ENCODE measurements around the gene TEAD2.
"Not testable (repeated sequence)": the region's sequence is repeated elsewhere in the genome, so short reads cannot be mapped to it uniquely, and the experiment has no call there.

The TEAD2 gene

DNA sequence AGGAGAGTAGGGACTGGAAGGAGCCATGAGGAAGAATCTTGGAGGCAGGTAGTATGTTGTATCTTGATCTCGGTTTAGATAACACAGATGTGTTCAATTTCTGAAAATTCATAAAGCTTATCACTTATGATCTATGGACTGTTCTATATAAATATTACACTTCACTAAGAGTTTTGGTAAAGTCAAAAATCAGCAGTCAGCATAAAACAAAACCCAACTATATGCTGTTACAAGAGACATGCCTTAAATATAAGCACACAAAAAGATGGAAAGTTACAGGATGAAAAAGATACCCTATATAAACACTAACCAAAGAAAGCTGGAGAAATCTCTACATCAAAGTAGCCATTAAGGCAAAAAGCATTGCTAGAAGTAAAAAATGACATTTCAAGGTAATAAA is 21.4 kb upstream of the TEAD2 start:
- no peak for DNase-seq

DNA sequence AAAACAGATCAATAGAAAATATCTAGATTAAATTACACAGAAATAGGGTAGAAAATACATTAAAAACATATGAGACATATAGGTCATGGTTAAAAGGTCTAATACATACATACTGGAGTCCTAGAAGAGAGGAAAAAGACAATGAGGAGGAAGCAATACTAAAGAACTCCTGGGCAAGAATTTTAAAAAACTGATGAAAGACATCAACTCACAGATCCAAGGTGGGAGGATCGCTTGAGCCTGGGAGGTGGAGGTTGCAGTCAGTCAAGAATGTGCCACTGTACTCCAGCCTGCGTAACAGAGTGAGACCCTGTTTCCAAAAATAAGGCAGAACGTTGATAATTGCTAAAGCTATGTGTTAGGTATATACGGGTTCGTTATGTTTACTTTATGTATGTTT is 20.4 kb upstream of the TEAD2 start:
- DNase-seq = no peak

DNA sequence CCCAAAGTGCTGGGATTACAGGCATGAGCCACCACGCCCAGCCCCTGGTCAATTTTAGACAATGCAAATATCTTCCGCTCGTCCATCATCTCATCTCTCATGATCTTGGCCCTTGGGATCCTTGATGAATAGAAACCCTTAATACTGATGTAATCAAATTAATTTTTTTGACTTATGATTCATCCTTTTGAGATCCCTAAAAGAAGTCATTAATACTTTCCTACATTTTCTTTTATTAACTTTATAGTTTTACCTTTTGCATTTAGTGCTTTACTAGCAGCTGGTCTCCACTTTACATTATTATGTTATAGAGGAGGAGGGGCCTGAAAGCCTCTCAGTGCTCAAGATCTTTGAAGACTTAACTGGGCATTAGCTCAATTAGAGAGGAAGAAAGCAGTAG is 18.2 kb upstream of the TEAD2 start:
- no peak for DNase-seq

- DNase-seq = no peak
Observed at GRCh38 chr19:49378512-49378911, 16.3 kb upstream of the TEAD2 start.

GRCh38 chr19:49374665-49375434 is 12.6 kb upstream of the TEAD2 start:
- no peak for DNase-seq

- not testable (repeated sequence) for DNase-seq
Observed at GRCh38 chr19:49373174-49373573, 11.0 kb upstream of the TEAD2 start.

GRCh38 chr19:49371184-49371583 is 9.0 kb upstream of the TEAD2 start:
- no peak for DNase-seq

DNA sequence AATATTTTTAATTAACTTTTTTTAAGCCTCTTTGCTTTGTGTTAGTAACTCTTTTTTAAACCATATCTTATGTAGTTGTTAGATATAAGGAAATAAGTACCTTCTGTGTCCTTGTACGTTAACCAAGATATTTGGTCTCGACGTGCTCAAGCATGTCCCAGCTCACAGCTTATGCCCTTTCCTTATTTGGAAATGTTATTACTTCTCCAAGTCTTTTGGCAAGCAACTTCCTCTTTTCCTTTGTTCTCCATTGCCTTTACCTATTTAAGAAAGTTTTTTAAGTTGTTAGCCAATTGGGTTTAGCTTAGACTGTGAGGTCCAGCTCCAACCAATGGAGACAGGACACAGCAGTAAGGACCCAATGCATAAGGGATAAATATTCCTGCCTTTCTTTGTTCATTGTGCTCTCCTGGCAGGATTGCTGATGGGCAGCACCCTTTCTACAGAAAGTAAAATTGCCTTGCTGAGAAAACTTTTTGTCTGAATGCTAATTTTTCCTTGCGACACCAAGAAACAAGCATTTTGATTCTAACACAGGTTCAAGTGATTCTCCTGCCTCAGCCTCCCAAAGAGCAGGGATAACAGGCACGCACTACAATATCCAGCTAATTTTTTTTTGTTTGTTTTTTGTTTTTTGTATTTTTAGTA is 6.6 kb upstream of the TEAD2 start:
- DNase-seq = no peak

- DNase-seq = no peak
Observed at GRCh38 chr19:49366110-49366509, 3.9 kb upstream of the TEAD2 start.

DNA sequence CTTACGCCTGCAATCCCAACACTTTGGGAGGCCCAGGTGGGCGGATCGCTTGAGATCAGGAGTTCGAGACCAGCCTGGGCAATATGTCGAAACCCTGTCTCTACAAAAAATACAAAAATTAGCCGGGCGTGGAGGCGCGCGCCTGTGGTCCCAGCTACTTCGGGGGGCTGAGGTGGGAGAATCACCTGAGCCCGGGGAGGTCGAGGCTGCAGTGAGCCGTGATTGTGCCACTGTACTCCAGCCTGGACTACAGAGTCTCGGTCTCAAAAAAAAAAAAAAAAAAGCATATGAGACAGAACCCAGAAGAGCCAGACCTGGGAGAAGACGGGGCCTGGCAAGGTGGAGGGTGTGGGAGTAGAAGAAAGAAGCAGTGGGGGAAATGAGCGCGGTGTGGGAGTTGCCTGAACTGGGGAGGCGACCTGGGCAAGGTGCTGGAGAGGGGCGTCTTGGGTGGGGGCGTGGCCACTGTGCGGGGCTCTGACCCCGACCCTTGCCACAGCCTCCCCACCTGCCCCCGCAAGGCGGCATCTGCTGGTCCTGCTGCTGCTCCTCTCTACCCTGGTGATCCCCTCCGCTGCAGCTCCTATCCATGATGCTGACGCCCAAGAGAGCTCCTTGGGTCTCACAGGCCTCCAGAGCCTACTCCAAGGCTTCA is 2.0 kb upstream of the TEAD2 start:
- no peak for DNase-seq

DNA sequence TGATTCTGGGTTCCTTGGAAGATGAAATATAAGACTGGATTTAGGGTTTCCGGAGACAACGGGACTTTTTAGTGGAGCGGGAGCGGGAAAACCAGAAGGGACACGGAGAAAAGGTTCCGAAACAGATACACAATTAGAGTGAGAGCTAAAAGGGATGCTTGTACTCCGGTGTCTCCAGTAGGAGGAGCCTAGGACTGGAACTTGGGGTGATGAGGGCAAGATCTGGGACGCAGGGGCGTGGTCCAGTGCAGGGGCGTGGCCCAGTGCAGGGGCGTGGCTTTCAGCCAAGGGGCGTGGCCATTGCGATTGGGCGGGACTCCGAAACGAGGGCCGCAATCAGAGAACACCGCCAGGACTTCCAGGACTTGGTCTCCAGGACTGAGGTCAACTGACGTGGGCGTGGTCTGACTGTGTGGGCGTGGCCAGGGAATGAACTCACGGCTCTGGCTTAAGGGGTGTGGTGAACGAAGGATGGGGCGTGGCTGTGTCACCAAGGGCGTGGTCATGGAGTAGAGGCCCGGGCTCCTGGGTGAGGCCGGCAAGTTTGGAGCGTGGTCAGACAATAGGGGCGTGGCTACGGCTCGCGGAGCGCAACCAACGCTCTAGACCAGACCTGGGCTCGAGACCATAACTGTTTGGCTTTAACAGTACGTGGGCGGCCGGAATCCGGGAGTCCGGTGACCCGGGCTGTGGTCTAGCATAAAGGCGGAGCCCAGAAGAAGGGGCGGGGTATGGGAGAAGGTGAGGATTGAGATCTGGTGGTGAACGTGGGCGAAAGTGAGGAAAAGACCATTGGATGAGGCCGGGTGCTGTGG is 1.3 kb upstream of the TEAD2 start, which contains the start of gene DKKL1:
TSS of gene DKKL1 (plus strand) at position 610 of the 815 bp plus-strand sequence. CDS start at position 732, 122 bp downstream.
- peak; percentile 94 for DNase-seq

GRCh38 chr19:49362929-49363267 is 682 bp upstream of the TEAD2 start:
- no peak for DNase-seq

- peak; percentile 4 for DNase-seq
Observed at GRCh38 chr19:49361438-49362047, 673 bp downstream of the TEAD2 start.

- DNase-seq = no peak
Observed at GRCh38 chr19:49359851-49360820, 2.1 kb downstream of the TEAD2 start.

DNA sequence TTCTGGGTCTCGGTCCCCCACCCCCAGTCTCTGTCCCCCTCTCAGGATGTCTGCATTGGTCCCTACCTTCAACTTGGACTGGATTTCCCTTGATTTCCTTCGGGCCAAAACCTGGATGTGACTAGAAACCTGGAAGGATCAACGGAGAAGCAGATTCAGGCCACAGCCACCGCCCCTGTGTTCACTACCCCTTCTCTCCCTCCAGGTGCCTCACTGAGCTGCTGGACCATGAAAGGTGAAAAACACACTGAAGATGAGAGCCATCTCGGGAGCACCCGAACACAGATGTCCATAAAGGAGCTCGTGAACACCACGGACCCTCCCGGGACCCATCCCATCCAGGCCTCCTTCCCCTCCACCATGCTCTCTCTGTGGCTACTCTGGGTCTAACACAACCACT is 5.0 kb downstream of the TEAD2 start:
- no peak for DNase-seq

DNA sequence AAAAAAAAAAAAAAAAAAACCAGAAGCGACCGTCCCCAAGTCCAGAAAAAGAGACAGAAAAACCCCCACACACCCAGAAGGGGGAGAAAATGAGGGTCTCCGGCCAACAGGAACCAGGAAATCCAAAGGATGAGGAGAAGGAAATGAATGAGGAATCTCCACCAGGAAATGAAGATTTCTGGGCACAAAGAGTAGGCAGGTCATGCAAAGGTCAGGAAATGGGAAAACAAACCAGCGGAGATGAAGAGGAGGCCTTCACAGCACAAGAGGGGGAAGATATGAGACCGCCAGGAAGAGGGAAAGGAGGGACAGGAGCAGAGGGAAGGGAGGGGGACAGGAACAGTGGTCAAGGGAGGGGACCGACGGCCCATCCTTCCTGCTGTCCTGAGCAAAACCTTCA is 5.8 kb downstream of the TEAD2 start:
- no peak for DNase-seq

GRCh38 chr19:49355909-49356353 is 6.3 kb downstream of the TEAD2 start:
- no peak for DNase-seq

DNA sequence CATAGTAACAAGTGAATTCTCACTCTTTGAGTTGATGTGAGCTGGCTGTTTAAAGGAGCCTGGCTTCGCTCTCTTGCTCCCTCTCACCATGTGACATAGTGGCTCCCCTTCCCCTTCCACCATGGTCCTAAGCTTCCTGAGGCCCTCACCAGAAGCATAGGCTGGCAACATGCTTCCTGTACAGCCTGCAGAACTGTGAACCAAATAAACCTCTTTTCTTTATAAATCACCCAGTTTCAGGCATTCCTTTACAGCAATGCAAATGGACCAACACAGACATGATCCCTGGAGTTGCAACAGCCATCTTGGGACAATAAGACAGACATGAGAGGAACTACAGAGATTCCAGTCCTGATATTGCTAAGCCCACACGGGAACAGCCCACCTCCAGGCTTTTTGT is 12.6 kb downstream of the TEAD2 start:
- no peak for DNase-seq

DNA sequence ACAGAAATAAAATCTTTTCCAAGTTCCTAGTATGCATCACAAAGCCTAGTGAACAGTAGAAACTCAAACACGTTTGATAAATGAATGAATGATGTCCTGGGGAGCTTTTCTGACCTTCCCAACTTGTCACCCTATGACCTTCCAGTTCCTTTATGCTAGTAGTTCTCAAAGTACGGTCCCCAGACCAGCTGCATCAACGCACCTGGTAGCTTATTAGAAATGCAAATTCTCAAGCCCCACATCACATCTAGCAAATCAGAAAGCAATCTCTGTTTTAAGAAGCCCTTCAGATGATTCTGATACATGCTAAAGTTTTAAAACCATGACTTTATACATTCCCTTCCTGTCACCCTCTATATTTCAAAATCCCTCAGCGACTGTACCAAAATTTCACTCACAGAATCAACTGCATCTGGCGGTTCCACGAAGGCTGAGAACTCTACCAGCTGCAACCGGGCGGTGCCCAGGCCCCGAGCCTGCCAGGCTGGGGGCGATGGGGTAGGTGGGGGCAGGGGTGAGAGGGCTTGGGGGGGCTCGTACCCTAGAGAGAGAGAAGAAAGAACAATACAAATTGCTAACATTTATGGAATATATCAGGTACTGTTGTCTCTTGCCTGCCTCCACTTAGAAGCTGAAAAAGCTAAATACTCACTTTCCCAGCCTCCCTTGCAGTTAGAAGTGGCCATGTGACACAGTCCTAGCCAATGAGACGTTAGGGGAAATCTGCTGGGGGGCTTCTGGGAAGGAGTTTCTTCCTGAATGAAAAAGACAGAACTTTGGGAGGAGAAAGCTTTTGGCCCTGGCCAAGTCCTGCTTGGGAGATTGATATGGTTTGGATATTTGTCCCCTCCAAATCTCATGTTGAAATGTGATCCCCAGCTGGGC is 13.7 kb downstream of the TEAD2 start:
- no peak for DNase-seq

- no peak for DNase-seq
Observed at GRCh38 chr19:49347835-49348234, 14.4 kb downstream of the TEAD2 start.

Data from NCI-H446 treated with DMSO at 0.1 percent for 48 hours (cell line).